ENCODE results near the gene AHRR.

DNA sequence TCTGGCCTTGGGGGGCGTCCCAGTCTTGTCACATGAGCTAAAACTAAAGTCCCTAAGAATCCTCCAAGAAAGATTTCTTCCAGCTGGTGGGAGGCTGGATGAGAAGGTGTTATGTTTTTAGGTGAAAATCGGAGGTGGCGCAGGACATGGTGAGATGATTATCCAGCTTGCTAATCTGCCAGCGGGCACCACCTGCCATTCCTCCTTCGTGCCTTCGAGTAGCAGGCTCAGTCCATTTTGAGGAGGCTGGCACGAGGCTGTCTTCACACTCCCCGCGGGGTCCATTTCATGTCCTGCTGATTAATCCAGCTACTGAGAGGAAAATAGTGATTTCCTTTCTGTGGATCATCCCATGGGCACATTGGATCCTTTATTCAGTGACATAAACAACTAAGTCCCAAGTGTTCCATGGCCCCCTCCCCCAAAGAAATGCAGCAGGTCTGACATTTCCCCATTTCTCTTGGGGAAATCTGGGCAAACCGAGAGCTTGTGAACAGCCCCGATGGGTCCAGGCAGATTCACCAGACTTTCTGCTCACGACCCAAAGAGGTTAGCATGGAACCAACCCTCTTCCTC, 83.2 kb downstream of the AHRR start:
- TF ChIP-seq, protein P1, sequence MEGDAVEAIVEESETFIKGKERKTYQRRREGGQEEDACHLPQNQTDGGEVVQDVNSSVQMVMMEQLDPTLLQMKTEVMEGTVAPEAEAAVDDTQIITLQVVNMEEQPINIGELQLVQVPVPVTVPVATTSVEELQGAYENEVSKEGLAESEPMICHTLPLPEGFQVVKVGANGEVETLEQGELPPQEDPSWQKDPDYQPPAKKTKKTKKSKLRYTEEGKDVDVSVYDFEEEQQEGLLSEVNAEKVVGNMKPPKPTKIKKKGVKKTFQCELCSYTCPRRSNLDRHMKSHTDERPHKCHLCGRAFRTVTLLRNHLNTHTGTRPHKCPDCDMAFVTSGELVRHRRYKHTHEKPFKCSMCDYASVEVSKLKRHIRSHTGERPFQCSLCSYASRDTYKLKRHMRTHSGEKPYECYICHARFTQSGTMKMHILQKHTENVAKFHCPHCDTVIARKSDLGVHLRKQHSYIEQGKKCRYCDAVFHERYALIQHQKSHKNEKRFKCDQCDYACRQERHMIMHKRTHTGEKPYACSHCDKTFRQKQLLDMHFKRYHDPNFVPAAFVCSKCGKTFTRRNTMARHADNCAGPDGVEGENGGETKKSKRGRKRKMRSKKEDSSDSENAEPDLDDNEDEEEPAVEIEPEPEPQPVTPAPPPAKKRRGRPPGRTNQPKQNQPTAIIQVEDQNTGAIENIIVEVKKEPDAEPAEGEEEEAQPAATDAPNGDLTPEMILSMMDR (IDR thresholded peaks at IDR 0.05): no peak
- TF ChIP-seq POLR2A (IDR thresholded peaks at IDR 0.05): no peak
